Measurements from ENCODE around the gene TMEM59L.

The TMEM59L gene

GRCh38 chr19:18657590-18658365 lies 45.1 kb downstream of the TMEM59L start:
- peak; percentile 85 for TF ChIP-seq ZNF10 (tag by site-specific recombination; IDR thresholded peaks at IDR 0.05)
- TF ChIP-seq SP2 (tag by site-specific recombination; IDR thresholded peaks at IDR 0.05) = peak; percentile 48
- peak; percentile 92 for TF ChIP-seq EGR2 (tag by site-specific recombination; IDR thresholded peaks at IDR 0.05; ENCODE audit: low read depth)
- TF ChIP-seq ZFHX2 (tag by site-specific recombination; conservative IDR thresholded peaks at IDR 0.05) = peak; percentile 95
- peak; percentile 54 for TF ChIP-seq ZBTB8A (tag by site-specific recombination; IDR thresholded peaks at IDR 0.05)
- no peak for TF ChIP-seq HIC1 (tag by site-specific recombination; IDR thresholded peaks at IDR 0.05)
- peak; percentile 46; the same call in 1 of the 2 replicates for TF ChIP-seq GLIS2 (tag by site-specific recombination; IDR thresholded peaks at IDR 0.05)
- TF ChIP-seq IKZF3 (tag by site-specific recombination; IDR thresholded peaks at IDR 0.05) = peak; percentile 82
- TF ChIP-seq ZNF169 (tag by site-specific recombination; IDR thresholded peaks at IDR 0.05) = no peak
- peak; percentile 95 for TF ChIP-seq ZIC2 (tag by site-specific recombination; IDR thresholded peaks at IDR 0.05)
- TF ChIP-seq ZNF473 (tag by site-specific recombination; IDR thresholded peaks at IDR 0.05) = no peak
- peak; percentile 36; the same call in 1 of the 2 replicates for TF ChIP-seq PATZ1 (tag by site-specific recombination; IDR thresholded peaks at IDR 0.05)
- TF ChIP-seq GLIS1 (tag by site-specific recombination; IDR thresholded peaks at IDR 0.05) = peak; percentile 57
- no peak for TF ChIP-seq PRDM6 (tag by site-specific recombination; IDR thresholded peaks at IDR 0.05)
- peak; percentile 57 for TF ChIP-seq ZFP69B (tag by site-specific recombination; IDR thresholded peaks at IDR 0.05)
- peak; percentile 56; the same call in 1 of the 2 replicates for TF ChIP-seq ZBTB48 (tag by site-specific recombination; IDR thresholded peaks at IDR 0.05)
- TF ChIP-seq ZNF514 (tag by site-specific recombination; IDR thresholded peaks at IDR 0.05) = no peak
- peak; percentile 37; the same call in 1 of the 2 replicates for TF ChIP-seq ZNF394 (tag by site-specific recombination; IDR thresholded peaks at IDR 0.05; ENCODE audit: borderline replicate concordance)
- TF ChIP-seq ZXDB (tag by site-specific recombination; IDR thresholded peaks at IDR 0.05) = no peak
- TF ChIP-seq OSR2 (tag by site-specific recombination; IDR thresholded peaks at IDR 0.05) = peak; percentile 45
- POLR2A ChIA-PET = no interaction called here
- CTCF ChIA-PET = interaction anchor here (0.5 kb wide), 1 partner anchor 27 kb away, joined by 3 read pairs; no protein-coding TSS in a partner anchor
- no peaks in the 10 kb centered on the region for H3K36me3 ChIP-seq (ENCODE audit: control insufficient read depth in 2 of 2, insufficient read depth in 1 of 2, low read length in 2 of 2)
- no peaks in the 10 kb centered on the region for H3K9me3 ChIP-seq (ENCODE audit: control insufficient read depth, insufficient read depth, low read depth, low read length)
- H3K4me1 ChIP-seq (ENCODE audit: control insufficient read depth, insufficient read depth, low read length) = no peaks in the 10 kb centered on the region
- H3K4me3 ChIP-seq (ENCODE audit: low read depth, low read length) = no peak overlapping the region
- no peak overlapping the region for H3K27ac ChIP-seq (ENCODE audit: extremely low read depth, low read depth, low read length)
